DMS79 (cell line): ENCODE measurements around the gene FAM83F.
"Not testable (repeated sequence)": the region's sequence is repeated elsewhere in the genome, so short reads cannot be mapped to it uniquely, and the experiment has no call there.

ENCODE experiments used
- DNase-seq: peaks from one replicate; lab custom pipeline; 2025; lab: John Stamatoyannopoulos, UW

FAM83F gene

DNA sequence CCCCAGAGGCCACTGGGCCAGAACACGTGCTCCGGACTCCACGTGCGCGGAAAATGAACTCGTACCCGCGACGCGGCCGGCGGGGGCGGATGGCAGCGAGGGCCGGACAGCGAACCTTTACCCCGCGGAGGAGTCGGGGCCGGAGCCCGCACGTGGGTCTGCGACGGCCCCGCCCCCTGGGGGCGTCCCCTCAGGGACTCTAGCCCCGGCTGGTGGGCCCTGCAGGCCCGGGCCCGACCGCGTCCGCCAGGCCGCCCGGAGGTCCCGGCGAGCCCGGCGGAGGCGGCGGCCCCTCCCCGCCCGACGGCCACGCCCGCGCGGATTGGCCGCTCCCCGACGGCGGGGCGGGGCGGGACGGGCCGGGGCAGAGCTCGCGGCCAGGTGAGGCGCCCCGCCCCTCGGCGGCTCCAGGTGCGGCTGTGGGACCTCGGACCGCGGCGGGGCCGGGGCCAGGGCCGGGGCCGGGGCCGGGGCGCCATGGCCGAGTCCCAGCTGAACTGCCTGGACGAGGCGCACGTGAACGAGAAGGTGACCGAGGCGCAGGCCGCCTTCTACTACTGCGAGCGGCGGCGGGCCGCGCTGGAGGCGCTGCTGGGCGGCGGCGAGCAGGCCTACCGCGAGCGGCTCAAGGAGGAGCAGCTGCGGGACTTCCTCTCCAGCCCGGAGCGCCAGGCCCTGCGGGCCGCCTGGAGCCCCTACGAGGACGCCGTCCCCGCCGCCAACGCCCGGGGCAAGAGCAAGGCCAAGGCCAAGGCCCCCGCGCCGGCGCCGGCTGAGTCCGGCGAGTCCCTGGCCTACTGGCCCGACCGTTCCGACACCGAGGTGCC, at the start of gene FAM83F:
Gene FAM83F (plus strand): TSS at position 389 of the 827 bp plus-strand sequence. CDS start 89 bp downstream, at position 478.
- DNase-seq = no peak

DNA sequence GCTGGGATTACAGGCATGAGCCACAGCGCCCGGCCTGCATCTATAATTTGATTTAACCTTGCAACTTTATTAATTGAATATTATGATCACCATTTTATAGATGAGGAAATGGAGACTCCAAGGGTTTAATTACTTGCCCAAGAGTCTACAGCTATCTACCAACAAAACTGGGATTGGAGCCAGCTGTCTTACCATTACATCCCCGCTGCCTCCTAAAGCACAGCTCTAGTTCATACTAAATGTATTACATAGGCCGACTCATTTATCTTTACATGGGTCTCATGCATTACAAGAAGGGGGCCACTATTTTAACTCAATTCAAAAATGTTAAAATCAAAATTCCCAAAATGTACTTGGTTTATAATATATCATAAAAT, 48.6 kb upstream of the FAM83F start:
- no peak for DNase-seq

DNA sequence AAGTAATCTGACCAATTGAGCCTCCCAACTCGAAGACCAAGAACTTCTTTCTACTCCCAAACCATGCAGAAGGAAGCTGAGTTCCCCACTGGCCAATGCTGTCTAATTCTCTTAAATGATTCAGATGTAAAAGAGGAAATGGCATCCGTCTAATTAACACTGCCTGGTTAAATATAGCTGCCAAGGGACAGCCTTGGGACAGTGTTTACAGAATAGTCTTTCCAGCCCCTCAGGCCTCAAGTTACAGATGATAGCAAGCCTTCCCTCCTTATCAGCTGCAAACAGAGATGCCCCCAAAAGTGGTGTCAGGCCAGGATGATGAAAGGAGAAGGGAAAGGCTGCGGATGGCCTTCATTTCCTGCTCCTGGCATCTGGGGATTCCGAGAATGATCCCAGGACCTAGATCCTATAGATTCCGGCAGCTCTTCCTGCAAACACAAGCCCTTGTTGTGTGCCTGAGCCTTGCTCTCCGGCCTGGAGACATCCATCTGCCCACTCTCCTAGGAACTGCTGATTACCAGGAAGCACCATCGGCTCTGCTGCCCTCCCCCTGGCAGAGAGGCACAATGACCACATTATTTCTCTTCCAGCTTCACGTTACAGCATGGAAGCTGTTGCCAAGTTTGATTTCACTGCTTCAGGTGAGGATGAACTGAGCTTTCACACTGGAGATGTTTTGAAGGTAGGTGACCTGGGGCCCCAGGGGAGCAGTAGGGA, 48.1 kb upstream of the FAM83F start:
- peak; percentile 35 for DNase-seq

DNA sequence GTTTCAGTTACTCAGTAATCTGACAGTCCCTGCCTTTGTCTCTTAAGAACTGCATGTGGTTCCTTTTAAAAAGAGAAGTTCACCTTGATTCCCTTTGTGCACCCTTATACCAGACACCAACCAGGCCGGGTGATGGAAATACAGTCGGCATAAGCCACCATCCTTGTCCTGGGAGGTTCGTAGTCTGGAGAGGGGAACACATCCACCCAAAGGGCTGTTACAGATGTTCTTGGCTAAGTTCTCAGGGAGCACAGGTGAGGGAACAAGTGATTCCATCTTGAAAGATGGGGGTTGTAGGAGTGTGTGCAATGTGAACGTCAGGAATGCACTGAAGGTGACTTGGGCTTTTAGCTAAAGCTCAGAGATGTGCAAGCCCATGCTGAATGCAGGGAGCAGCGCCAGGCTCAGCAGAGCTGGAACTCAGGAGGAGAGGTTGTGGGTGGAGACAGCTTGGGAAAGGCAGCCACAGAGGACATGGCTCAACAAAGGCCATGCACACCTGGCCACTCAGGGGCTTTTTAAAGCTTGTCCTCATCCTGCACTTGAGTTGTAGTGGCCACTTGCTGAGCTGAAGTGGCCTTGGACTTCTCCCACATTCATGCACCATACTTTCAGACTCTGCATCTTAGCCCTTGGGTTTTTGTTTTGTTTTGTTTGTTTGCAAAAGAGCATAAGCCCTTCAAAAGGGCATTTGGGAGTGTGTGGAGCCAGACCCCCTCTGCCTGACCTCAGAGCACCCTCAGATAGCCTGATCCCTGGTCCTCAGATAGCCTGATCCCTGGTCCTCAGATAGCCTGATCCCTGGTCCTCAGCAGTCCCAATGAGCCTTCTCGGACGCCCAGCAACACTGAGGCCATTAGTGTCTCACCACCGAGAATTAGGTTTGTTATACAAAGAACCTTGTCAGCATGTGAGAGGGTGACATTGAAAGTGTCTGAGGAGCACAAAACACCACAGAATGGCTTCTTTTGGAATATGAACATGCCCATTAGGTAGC, 47.2 kb upstream of the FAM83F start:
- DNase-seq = peak; percentile 86

DNA sequence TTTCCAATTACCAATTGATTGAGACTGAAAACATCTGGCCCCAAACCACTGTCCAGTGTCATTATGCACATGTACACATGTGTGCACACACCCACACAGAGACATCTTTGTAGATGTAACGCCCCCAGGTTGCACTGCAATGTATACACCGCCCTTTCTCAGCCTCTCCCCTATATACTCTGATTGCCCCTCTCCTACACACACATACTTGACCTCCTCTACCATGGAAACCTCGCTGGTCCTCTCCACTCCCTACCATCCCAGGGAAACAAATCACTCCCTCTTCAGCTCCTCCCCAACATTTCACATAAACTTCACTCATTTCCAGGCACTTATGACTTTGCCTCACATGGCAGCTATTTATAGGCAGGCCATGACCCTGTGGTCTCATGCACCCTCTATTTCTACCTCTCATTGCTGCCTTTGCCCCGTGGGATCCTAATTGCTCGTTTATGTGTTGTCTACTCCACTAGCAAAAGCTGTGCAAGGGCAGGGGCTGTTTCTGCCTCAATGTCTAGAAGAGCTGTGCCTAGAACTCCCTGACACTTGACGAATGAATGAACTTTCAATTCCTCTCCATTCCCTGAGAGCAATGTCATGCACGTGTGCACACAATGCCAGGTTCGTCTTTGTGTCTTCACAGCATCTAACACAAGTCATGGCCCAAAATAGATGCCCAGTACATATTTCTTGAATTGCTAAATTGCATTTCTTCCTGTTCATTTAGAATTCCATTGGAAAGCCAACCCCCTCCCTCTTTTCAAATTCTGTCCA, 44.6 kb upstream of the FAM83F start:
- DNase-seq = no peak

DNA sequence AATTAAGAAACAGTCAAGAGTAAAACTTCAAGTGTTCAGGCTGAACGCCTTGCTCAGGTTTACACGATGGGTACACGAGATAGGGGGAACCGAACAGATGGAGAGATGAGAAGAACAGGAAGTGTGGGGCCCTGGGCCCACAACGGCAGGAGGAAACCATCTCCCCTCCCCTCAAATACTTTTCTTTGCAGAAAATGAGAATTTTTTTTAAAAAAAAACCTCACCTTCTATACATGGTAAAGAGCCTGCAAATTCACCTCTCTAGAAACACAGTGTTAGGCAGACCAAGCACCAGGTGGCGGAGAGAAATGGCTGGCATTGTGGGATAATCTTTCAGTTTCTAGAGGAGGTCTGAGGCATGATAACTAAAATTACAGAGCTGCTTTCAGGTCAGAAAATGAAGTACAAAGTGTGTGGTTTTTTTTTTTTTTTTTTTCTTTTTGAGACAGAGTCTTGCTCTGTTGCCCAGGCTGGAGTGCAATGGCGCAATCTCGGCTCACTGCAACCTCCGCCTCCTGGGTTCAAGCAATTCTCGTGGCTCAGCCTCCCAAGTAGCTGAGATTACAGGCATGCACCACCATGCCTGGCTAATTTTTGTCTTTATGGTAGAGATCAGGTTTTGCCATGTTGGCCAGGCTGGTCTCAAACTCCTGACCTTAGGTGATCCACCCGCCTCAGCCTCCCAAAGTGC, 43.0 kb upstream of the FAM83F start:
- DNase-seq = not testable (repeated sequence)

DNA sequence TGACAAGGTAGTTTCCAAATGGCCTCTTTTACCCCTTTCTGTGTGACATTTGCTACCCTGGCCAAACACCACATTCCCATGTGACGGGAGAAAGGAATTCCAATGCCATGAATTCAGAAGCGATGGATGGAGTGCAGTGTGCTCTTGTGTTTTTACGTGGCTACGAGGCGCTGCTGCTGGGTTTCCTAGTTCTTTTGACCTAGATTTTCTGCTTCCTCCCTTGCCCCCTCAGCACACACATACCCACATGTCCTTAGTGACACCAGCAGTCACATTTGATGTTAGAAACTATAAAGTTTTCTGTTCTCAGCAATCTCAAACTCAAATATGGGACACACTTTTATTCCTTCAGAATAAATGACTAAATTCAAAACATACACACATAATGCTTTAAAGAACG, 42.4 kb upstream of the FAM83F start:
- DNase-seq = no peak

DNA sequence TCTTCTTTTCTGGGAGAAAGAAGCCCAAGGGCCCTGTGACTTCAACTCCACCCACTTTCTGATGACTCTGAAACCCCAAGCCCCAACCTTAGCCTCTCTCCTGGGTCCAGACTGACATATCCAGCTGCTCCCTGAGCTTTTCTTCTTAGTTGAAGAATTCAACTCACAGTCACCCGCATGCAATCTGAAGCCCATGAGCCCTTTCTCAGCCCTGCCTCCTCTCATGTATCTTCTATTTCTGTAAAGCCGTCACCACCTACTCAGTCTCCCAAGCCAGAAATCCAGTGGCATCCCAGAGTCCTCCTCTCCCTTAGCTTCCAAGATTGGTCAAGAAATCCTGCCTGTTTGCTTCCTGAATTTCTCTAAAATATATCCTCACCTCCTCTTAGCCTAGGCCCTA, 41.7 kb upstream of the FAM83F start:
- no peak for DNase-seq

DNA sequence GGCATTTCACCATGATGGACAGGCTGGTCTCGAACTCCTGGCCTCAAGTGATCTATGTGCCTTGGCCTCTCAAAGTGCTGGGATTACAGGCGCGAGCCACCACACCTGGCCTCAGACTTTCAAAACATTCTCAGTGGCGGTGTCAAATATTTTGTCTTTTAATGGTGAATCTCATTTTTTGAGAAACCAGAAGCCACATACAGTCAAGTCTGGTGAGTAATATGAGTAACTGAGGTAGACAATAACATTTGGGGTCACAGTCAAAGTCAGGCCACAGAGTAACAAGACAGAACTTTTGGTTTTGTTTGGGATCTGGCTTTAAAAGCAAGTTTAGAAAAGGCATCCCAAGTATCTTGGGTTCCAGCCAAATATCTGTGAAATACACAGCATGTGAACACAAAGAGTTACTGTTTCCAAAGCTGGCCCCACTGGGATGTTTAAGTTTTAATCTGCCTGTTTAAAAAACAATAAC, 40.1 kb upstream of the FAM83F start:
- no peak for DNase-seq

DNA sequence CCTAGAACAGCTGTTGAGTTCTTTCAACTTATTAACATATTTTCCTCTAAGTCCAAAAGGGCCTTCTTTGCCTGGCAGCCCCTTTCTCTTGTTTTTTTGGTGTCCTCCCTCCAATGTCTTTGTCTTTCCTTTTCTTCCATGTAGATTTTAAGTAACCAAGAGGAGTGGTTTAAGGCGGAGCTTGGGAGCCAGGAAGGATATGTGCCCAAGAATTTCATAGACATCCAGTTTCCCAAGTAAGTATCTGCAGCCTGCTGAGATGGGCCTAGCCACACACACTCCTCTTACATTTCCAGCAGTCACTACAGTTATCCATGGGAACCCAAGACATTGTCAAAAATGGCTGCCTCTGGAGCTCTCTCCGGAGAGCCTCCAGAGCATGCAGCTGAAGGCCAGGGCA, 39.1 kb upstream of the FAM83F start:
- no peak for DNase-seq

DNA sequence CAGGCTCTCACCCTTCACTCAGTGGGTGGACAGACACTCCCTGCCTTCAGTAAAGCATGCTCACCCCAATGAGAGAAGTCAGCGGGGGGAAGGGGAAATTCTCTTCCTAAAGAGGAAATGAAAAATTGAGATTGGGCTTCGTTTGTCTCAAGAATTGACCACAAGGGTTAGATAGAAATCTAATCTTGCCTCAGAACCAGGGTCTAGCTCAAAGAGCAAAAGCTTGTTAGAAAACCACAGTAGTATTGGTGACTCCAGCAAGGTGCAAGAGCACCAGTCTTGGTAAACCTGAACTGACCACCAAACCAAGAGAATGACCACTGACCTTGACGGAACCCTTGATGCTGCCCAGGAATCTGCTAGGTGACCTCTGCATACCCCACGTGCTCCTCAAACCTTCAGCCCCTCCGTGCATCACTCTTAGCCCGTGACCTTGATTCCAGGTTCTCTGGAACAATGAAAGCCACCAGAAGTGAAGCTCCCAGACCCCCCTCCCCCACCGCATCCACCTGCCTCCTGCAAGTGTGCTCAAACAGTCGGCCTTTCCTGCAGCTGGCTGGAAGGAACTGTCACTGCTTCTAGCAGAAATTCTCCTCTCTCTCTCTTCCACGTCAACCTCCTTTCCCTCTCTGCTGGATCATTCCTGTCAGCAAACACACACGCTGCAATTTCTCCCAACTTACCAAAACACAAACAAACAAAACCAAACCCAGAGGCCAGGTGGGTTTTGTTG, 37.7 kb upstream of the FAM83F start:
- DNase-seq = no peak

DNA sequence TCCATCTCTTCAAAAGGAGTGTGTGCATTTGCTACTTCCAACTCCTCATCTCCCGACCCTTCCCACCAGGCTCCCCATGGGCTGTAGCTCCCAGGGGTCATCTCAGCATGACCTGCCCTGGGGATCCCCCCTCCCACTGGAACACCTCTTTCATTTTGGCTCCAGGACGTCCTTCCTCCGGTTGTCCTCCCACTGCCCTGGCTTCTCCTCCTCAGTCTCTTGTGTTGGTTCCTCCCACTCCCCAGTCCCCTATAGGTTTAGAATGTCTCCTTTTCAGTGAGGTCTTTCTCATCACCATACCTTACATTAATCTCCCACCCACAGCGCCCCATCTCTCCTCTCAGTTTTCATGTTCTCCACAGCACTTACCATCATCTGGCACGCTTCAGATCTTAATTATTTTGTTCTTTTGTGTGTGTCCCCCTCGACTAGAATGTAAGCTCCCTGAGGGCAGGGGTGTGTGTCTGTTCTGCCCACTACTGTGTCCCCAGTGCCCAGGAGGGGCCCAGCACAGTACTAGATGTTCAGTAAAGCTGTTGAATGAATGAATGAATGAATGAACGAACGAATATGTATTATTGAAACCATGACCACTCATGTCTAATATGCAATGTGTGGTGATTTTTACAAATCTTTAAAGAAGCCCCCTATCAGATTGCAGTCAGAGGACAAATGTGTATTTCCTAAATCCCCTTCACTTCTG, 36.6 kb upstream of the FAM83F start:
- no peak for DNase-seq

DNA sequence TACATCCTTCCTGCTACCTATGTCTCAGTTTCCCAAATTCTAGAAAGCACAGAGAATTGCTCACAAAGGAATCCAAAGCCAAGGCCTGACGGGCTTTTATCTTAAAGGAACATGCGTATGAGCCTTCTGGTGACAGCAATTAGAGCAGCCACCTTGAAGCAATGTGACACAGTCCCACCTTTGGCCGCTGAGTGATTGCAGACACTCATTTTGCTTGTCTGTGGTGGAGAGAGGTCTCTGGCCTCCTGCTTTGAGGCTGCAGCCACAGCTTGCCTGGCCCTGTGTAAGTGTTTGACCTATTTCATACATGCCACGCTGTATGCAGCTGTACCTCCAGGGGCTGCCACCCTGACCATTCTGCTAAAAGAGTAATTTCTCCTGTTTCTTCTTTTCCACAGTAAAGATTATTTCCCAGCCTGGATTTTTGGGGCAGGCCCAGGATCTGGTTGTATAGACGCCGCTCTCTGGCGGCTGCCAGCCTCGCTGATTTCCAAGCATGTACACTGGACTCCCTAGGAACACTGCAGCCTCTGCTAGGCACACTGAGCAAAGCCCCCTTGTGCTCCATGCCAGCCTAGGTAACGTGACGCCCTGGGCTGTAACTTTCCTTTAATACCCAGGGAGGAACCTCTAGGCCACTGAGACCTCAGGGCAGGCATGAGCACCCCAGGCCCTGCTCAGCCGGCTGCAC, 35.7 kb upstream of the FAM83F start:
- DNase-seq = no peak

DNA sequence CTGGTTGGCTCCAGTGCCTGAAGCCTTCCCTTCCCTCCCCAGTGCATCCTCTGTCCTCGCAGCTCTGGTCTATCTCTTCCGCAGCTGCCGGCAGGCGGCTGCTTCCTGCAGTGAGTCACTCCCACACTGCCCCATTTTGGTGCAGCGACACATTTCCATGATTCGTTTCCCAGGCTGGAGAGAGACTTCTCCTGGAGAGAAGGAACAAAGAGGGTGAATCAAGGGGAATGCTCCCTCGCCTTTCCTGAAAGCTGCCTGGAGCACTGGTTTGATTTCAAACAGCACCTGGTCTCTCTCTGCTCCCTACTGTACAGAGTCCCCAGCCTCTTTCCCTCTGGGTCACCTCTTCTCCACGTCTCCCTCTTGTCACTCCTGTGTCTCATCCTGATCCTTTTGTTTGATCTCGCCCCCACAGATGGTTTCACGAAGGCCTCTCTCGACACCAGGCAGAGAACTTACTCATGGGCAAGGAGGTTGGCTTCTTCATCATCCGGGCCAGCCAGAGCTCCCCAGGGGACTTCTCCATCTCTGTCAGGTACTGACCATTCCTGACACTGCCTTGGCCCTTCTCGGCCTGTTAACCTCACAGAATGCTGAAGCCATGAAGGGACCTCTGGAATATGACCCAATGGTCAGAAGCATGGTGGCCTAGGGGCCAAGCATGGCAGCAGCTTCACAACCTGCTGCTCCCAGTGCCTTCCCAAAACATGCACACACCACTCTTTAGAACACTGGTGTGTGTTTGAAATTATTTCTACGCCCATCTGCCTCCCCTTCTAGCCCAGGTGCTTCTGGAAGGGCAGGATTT, 34.9 kb upstream of the FAM83F start, which contains the start of gene TMA7B:
Gene TMA7B (plus strand): TSS at position 758 of the 808 bp plus-strand sequence. CDS start 3,978 bp downstream, outside the sequence.
- no peak for DNase-seq

DNA sequence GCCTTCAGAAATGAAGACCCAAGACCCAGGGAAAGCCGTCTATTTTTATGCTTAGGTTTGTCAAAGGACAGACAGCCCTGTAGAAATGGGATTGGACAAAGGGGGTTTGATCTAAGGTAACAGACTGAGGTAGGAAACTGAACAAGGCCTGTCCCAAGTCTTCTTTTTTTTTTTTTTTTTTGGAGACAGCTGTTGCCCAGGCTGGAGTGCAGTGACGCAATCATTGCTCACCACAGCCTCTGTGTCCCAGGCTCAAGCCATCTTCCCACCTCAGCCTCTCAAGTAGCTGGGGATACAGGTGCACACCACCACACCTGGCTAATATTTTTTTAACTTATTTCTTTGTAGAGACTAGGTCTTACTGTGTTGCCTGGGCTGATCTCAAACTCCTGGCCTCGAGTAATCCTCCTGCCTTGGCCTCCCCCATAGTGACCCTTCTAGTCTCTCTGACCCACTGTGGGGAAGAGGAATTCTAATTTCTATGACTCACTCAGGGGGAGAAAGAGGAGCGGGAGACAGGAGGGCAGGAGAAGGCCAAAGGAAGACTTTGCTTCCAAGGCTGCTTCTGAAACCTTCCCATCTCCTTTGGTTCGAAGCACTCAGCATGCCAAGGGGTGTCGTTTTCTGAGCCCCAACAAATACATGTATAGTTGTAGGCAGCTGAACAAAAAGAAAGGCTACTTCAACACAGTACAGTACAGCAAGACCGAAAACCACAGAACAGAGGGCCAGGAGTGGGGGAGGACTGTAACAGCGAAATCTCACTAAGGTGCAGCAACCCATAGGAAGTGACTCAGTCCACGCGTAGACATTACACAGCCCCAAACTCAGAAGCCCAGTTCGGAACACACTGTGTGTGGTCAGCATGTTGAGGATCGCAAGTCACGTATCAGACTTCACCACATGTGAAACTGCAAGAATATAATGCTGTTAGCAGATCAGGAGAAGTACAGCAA, 33.7 kb upstream of the FAM83F start:
- DNase-seq = no peak

DNA sequence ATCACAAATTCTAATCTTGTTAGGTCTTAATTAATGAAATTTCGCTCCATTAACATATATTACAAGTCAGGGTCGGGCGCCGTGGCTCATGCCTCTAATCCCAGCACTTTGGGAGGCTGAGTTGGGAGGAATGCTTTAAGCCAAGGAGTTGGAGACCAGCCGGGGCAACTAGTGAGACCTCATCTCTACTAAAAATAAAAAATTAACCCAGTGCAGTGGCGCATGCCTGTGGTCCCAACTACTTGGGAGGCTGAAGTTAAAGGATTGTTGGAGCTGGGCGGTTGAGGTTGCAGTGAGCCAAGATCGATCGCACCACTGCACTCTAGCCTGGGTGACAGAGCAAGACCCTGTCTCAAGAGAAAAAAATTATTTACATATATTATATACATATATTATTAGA, 32.7 kb upstream of the FAM83F start:
- no peak for DNase-seq

DNA sequence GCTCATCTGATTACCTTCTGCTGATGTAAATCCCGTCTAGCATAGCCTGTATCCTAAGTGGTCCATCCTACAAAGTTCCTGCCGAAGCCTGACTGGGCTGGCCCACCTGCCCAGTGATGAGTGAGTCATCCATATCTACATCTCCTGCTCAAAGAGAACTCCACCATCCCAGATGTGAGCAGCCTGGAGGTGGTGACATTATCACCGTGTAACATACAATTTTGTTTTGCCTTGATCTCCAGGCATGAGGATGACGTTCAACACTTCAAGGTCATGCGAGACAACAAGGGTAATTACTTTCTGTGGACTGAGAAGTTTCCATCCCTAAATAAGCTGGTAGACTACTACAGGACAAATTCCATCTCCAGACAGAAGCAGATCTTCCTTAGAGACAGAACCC, 29.0 kb upstream of the FAM83F start:
- no peak for DNase-seq
